ENCODE results near the gene INTS1.

The INTS1 gene

GRCh38 chr7:1494447-1494846 is 9.7 kb downstream of the INTS1 start:
- no peak overlapping the region for H3K4me3 ChIP-seq (ENCODE audit: low read depth, low read length)
- DNase-seq (ENCODE audit: low read depth), result no peak

DNA sequence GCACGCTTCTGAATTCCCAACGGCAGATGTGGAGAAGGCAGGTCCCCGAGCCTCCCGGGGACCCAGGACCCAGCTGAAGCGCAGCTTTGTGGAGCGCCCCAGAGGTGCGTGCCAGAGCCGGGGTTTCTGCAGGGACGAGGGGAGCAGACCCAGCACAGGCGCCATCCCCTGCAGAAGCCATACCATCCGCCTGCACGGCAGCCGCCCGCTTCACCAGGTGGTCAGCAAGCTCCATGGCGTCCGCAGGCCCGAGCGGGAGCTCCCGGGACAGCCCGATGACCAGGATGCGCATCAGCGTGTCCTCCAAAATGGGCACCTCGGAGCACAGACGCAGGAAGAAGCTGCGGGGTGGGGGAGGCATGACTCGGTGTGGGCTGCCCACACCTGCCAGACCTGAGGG is 10.6 kb downstream of the INTS1 start:
- H3K4me3 ChIP-seq (ENCODE audit: low read depth, low read length), result no peak overlapping the region
- no peak for DNase-seq (ENCODE audit: low read depth)

GRCh38 chr7:1493129-1493528 is 11.1 kb downstream of the INTS1 start:
- H3K4me3 ChIP-seq (ENCODE audit: low read depth, low read length), result no peak overlapping the region
- DNase-seq (ENCODE audit: low read depth), result no peak

DNA sequence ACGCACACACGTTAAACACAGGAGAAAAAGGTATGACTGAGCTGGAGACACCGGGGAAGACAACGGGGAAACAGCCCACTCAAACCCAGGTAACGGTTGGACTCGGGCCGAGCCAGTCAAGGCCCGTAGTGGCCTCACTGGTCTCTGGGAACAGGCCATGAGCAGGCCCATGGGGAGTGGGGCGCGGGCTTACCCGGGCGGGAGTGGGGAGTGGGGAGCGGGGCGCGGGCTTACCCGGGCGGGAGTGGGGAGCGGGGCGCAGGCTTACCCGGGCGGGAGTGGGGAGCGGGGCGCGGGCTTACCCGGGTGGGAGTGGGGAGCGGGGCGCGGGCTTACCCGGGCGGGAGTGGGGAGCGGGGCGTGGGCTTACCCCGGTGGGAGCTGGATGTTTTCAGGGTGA is 11.5 kb downstream of the INTS1 start:
- DNase-seq (ENCODE audit: low read depth), result no peak
- H3K4me3 ChIP-seq (ENCODE audit: low read depth, low read length), result no peak overlapping the region

DNA sequence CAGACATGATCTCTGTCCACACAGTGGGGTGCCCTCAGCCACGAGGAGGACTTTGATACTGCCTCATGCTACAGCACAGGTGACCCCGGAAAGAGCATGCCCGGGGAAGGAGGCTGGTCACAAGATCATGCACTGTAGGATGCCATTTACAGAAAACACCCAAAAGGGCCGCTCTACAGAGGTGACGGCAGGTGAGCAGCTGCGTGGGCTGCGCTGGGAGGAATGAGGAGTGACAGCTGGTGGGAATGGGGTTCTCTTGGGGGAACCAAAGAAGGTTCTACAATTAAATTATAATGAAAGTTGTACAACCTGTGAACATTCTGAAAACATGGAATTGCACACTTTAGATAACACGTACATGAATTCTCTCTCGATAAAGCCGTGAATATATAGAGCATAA is 12.0 kb downstream of the INTS1 start:
- no peak for DNase-seq (ENCODE audit: low read depth)
- no peak overlapping the region for H3K4me3 ChIP-seq (ENCODE audit: low read depth, low read length)

- no peak for DNase-seq (ENCODE audit: low read depth)
- H3K4me3 ChIP-seq (ENCODE audit: low read depth, low read length), result no peak overlapping the region
Measured at GRCh38 chr7:1490837-1491236, 13.4 kb downstream of the INTS1 start.

GRCh38 chr7:1489336-1489735 is 14.9 kb downstream of the INTS1 start:
- no peak overlapping the region for H3K4me3 ChIP-seq (ENCODE audit: low read depth, low read length)
- DNase-seq (ENCODE audit: low read depth), result no peak

DNA sequence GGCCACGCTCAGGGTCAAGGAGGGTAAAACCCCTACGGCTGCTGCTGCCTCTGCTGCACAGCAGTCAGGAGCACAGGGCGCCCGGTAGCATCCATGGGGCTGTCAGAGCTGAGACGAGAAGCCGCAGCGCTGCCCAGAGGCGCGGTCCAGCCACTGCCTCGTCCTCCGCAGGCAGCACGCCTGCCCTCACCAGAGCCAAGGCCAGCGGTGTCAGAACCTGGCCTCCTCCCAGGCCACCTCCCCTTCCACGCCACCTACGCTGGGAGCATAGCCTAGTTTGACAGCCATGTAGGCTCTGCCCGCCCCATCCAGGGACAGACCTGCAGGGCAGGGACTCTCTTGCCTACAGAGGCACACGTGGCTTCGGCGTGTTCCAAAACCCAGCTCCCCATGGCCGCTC is 16.2 kb downstream of the INTS1 start:
- H3K4me3 ChIP-seq (ENCODE audit: low read depth, low read length), result no peak overlapping the region
- no peak for DNase-seq (ENCODE audit: low read depth)

DNA sequence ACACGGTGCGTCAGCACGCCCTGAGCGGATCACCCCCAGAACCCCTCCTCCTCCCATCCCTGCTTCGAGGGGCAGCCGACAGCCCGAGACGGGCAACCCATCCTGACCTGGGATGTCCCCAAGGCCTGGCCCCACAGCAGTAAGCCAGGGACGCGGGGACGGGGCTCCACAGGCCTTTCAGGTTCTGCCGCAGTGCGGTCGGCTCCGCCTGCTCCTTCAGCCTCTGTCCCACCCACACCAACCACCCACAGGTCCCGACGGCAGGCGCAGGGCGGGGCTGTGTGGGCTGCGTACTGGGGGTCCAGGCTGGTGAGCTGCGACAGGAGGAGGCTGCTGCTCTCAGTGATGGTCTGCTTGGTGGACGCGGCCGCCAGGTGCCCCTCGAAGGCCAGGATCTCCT is 16.7 kb downstream of the INTS1 start:
- no peak for DNase-seq (ENCODE audit: low read depth)
- no peak overlapping the region for H3K4me3 ChIP-seq (ENCODE audit: low read depth, low read length)

DNA sequence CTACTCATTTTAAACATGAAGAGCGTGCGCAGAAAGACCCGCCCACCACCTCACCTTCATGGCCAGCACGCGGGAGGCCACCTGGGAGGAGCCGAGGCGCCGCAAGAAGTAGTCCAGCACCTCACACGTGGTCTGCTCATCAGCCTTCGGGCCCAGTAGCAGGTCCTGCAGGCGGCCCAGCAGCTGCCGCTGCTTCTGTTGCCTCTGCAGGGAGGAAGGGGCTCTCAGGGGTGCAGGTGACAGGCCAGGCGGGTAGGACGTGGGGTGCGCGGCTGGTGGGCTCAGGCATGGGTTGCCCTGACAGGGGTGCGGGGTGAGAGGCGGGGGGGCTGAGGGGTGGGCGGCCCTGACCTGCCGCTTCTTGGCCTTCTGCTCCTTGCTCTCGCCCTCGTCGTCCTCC is 17.6 kb downstream of the INTS1 start:
- no peak for DNase-seq (ENCODE audit: low read depth)
- no peak overlapping the region for H3K4me3 ChIP-seq (ENCODE audit: low read depth, low read length)

- H3K4me3 ChIP-seq (ENCODE audit: low read depth, low read length), result no peak overlapping the region
- DNase-seq (ENCODE audit: low read depth), result no peak
Measured at GRCh38 chr7:1485156-1485555, 19.0 kb downstream of the INTS1 start.

GRCh38 chr7:1484569-1484968 is 19.6 kb downstream of the INTS1 start:
- DNase-seq (ENCODE audit: low read depth), result no peak
- H3K4me3 ChIP-seq (ENCODE audit: low read depth, low read length), result no peak overlapping the region

- H3K4me3 ChIP-seq (ENCODE audit: low read depth, low read length), result no peak overlapping the region
- no peak for DNase-seq (ENCODE audit: low read depth)
Measured at GRCh38 chr7:1483536-1484505, 20.4 kb downstream of the INTS1 start.

DNA sequence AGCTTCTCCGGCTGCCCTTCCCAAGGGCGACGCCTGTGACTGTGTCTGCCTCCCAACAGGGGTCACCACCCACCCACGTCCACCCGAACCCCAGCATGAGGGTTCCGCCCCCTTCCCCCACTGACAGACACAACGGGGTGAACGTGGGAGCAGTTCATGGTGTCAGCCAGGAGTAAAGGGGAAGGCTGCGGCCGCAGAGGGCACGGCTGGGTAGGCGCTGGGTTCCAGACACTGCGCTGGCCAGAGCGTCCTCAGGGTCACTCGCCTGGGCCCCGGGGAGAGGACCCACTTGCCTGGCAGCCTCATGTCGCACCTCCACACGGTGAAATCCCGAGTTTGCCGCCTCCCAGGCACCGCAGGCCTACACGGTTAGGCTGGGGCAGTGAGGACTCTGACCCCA is 21.1 kb downstream of the INTS1 start:
- DNase-seq (ENCODE audit: low read depth), result no peak

DNA sequence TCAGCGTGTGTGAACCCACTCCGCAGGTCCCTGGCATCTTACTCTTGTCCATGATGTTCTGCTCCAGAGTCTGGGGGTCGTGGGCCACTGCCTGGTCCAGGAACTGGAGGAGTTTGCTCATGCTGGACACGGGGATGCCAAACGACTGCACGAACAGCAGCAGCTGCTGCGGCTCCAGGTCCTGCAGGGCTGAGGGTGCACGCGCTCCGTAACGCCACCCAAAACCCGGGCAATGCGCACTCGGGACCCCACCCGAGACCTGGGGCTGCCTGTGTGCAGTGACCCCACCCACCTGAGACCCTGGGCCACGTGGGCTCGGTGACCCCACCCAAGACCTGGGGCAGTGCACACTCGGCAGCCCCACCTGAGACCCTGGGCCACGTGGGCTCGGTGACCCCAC is 22.9 kb downstream of the INTS1 start:
- no peak for DNase-seq (ENCODE audit: low read depth)
- H3K4me3 ChIP-seq (ENCODE audit: low read depth, low read length), result no peak overlapping the region

More for the DNA sequence above, 21.1 kb downstream of the INTS1 start:
- H3K4me3 ChIP-seq (ENCODE audit: low read depth, low read length), result no peak overlapping the region

- no peak for DNase-seq (ENCODE audit: low read depth)
- H3K4me3 ChIP-seq (ENCODE audit: low read depth, low read length), result no peak overlapping the region
Measured at GRCh38 chr7:1480670-1481069, 23.5 kb downstream of the INTS1 start.

DNA sequence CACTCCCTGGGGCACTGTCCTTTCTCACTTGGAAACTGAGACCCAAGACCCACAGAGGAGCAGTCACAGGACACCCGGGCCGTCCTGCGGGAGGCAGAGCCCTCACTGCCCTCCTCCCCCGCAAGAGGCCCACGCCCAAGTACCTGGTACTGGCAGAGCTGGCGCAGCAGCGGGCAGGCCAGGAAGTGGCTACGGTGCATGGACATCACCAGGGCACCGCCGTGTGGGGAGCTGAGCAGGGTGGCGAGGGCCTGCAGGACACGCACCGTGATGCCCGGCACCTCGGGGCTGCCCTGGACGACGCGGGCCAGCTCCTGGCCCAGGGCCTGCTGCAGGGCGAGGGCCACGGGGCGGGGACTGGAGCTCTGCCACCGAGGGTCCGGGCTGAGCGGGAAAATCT is 24.9 kb downstream of the INTS1 start:
- H3K4me3 ChIP-seq (ENCODE audit: low read depth, low read length), result no peak overlapping the region
- DNase-seq (ENCODE audit: low read depth), result no peak

- DNase-seq (ENCODE audit: low read depth), result no peak
- no peak overlapping the region for H3K4me3 ChIP-seq (ENCODE audit: low read depth, low read length)
Measured at GRCh38 chr7:1478480-1478879, 25.7 kb downstream of the INTS1 start.

DNA sequence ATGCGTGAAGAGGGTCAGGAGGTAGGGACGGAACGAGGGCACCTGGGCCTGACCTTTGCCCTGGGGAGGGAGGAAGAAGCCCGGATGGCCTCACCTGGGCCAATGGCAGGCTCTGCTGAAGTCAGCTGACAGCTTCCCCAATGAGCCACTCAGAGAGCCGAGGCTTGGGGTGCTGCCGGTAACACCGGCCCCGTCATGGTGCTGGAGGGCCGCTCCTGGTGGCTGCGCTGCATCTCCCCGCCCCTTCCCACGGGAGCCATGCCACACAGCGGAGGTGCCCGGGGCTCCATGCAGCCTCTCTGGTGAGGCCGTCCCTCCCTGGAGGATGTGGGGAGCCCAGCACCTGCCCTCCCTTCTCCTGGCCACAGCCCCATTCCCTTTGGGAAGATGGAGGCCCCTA is 27.3 kb downstream of the INTS1 start:
- no peak for DNase-seq (ENCODE audit: low read depth)
- H3K4me3 ChIP-seq (ENCODE audit: low read depth, low read length), result no peak overlapping the region

DNA sequence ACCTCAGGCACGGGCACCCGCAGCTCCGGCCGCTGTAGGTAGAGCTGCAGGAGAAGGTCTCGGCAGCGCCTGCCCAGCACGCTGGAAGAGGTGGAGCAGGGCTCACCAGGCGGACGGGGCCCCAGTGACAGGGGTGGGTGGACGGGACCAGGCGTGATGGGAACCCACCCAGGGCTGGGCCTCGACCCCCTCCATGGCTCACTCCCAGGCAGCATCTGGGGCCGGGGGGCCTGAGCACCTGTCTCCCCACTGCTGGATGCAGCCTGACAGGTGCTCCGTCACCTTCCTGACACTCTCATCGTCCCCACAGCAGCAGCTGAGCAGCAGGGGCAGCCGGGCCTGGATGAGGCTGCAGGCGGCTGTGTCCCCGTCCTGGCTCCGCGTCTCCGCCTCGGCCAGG is 28.2 kb downstream of the INTS1 start:
- no peak overlapping the region for H3K4me3 ChIP-seq (ENCODE audit: low read depth, low read length)
- no peak for DNase-seq (ENCODE audit: low read depth)

- no peak for DNase-seq (ENCODE audit: low read depth)
- no peak overlapping the region for H3K4me3 ChIP-seq (ENCODE audit: low read depth, low read length)
Measured at GRCh38 chr7:1475393-1475792, 28.8 kb downstream of the INTS1 start.
